HPDE6-E6E7 (cell line): Measurements from ENCODE around the gene B4GALNT2.
"Not testable (repeated sequence)": the region's sequence is repeated elsewhere in the genome, so short reads cannot be mapped to it uniquely, and the experiment has no call there.

Experiments used
- DNase-seq: peaks from one replicate; pipeline ENCODE4 v3.0.0; 2011; ENCODE audit warnings: missing footprints; ENCODE audit errors: extremely low spot score

B4GALNT2 gene

DNA sequence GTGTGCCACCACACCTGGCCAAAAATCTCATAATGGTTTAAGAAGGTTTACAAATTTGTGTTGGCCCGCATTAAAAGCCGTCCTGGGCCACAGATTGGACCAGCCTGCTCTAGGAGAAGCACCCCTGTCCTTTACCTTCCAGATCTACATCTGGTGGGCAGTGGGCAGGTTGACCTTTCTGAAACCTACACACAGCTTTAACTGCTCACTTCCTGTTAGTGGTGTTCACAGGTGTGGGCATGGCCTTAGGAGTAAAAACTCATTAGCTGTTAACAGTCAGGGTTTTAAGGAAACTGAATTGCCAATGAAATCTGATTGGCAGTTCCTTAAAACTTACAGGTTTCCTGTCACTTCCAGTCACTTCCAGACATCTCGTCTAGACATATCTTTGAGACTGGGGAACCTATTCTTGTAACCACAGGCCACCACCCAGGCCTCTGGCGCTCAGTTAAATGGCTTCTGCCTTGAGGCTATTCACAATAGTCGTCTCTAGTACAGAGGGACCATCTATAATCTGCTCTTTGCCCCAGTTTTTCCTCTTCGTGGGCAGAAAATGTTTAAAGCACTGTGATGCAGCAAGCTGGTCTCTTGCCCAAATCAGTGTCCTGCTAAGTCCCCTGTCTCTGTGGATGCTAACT is 48.5 kb downstream of the B4GALNT2 start:
- no peak for DNase-seq

DNA sequence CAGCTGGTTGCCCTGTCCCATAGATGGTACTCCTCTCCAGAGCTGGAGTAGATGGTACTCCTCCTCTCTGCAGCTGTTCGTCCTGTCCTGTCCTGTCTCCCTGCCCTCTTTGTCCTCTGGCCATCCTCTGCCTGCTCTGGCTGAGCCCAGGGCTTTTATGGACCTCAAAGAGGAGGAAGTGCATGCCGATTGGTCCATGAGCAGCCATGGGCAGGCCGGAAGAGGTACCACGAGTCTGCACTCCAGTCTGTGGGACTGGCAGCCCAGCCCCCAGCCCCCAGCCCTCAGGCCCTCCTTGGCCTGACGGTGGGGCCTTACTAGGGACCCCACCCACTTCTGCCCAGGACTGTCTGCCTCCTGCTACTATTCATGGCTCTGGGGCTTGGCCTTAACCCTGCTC is 50.8 kb downstream of the B4GALNT2 start:
- no peak for DNase-seq

DNA sequence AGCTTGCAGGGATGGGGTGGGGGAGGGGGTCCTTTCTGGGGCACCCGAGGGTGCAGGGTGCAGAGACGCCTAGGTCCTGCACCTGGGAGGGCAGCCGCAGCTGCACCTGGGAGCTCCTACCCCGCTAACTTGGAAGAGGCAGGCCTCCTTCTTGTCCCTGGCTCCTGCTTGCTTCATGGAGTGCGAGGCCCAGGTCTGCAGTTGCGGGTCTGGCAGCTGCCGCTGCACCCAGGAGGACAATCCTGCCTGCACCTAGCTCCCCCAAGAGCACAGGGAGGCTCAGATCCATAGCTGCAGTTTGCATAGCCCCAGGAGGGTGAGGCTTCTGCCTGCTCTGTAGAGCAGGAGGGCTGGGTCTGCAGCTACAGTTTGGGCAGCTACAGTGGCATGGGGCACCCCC is 51.2 kb downstream of the B4GALNT2 start:
- no peak for DNase-seq

DNA sequence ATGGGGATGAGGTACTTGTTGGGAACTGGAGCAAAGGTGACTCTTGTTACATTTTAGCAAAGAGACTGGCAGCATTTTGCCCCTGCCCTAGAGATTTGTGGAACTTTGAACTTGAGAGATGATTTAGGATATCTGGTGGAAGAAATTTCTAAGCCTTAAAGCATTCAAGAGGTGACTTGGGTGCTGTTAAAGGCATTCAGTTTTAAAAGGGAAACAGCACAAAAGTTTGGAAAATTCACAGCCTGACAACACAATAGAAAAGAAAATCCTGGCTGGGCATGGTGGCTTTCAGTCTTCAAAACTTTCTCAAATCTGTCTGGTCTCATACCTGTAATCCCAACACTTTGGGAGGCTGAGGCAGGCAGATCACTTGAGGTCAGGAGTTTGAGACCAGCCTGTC is 52.0 kb downstream of the B4GALNT2 start:
- not testable (repeated sequence) for DNase-seq

DNA sequence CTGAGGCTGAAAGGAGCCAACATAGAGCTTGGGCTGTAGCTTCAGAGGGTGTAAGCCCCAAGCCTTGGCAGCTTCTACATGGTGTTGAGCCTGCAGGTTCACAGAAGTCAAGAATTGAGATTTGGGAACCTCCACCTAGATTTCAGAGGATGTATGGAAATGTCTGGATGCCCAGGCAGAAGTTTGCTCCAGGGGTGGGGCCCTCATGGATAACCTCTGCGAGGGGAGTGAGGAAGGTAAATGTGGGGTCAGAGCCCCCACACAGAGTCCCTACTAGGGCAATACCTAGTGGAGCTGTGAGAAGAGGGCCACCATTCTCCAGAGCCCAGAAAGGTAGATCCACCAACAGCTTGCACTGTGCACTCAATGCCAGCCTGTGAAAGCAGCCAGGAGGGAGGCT is 52.8 kb downstream of the B4GALNT2 start:
- DNase-seq = not testable (repeated sequence)

DNA sequence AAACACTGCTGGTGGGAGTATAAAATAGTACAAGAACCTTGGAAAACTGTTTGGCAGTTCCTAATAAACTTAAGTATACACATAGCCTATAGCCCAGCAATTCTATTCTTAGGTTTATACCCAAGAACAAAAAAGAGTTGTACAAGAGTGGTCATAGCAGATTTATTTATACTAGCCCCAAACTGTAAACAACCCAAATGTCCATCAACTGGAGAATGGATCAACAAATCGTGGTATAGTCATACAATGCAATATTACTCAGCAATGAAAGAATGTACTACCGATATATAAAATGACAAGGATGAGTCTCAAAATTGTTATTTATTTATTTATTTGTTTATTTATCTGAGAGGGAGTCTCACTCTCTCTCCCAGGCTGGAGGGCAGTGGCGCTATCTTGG is 54.7 kb downstream of the B4GALNT2 start:
- DNase-seq = no peak

DNA sequence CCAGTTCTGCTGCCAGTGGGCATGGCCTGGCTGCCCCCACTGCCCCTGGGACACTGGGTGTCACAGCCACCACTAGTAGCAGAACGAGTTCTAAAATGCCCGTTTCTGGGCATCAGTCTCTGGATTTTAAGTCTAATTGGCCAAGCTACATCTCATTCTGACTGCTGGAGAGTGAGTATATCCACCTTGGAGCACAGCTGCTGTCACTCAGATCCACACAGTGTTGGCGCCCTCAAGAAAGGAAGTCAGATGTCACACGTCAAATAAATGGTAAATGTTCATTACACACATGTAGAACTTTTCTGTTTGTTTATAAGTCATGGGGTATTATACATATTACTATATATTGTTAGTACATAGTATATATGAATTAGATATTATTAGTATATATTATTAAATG is 58.4 kb downstream of the B4GALNT2 start:
- no peak for DNase-seq

DNA sequence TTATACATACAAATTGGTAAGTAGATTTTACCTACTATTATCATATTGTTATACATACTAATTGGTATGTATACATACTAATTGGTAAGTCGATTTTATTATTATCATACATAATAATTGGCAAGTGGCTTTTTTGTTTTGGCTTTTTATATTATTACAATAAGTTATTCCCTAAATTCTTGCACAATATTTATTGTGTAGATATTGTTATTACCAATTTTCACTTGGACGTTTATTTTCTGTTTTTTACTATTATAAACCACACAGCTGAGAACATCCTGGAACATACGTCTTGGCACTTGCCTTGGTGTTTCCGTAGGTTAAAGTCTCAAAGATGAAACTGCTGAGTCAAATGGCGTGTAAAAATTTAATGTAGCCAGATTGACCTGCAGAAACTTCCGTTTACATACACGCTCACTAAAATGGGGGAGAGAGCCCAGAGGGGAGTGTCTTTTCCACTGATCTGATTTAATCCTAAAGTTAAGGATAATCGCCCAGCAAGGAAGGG is 58.9 kb downstream of the B4GALNT2 start:
- DNase-seq = no peak

DNA sequence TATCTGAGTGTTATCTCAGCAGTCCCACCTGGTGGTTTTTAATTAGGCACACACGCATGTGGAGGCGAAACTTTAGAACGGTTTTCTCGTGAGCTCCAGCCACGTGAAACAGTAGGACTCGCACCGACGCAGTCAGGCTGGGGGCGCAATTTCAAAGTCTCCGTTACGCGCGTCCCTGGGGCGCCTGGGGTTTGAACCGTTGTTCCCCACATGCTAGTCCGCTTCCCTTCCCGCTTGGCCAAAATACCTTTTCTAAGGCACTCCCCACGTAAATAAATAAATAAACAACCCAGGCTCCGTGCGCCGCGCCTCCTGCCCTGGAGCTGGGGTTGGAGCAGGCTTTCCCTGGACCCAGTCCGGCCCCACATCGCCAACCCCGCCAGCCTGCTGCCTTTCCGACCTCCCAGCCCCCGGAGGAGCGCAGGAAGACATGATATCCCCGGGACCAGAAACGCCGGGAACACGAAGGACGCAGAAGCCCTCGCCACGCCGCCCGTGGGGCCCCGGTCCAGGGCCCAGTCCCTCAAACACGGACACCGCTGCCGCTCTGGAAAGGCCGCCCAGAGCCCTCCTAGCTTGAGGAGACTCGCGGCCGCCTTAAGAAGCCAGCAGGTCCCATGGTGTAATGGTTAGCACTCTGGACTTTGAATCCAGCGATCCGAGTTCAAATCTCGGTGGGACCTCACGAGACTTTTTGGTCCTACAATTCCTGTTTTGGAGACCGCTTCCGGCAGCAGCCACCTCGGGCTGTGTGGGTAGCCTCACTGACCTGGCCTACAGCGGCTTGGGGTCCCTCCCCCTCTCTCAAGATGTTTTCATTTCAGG is 59.6 kb downstream of the B4GALNT2 start:
- peak; percentile 64 for DNase-seq

DNA sequence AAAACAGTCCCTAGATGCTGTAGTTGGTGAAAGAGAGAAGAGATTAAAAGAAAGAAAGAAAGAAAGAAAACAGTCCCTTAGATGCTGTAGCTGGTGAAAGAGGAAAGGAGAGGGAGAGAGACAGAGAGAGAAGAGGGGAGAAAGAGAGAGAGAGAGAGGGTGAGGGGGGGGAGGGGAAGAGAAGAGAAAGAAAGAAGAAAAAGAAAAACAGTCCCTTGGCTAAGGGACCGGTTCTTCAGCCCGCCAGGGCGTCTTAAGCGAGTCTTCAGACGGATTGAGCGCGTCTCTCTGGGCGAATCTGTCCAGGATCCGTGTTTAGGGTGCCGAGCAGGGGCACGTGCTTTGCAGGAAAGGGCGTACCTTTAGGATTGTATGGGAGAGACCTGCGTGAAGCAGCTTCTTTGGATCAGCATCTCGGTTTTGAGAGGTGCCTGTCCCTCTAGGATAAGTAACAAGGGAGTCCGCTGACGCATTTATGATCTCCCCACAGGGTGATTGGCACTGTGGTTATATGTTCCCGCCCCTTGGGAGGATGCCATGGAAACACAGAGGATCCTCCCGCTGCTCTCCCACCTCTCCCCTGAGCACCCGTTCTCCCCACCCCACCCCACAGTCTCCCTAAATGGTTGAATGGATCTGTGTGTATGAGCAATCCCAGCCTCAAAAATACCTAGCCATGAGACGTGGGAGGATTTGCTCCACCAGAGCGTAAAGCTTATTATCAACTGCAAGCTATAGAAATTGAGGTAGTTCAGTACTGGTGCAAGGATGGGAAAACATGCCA is 61.1 kb downstream of the B4GALNT2 start:
- DNase-seq = no peak

DNA sequence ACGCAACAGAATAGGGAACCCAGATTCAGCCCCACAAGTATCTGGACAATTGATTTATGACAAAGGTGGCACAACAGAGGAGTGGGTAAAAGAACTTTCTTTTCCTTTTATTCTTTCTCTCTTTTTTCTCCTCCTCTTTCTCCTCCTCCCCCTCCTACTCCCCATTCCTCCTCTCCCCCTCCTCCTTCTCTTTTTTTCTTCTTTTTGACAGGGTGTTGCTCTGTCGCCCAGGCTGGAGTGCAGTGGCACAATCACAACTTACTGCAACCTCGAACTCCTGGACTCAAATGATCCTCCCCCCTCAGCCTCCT is 61.7 kb downstream of the B4GALNT2 start:
- no peak for DNase-seq

DNA sequence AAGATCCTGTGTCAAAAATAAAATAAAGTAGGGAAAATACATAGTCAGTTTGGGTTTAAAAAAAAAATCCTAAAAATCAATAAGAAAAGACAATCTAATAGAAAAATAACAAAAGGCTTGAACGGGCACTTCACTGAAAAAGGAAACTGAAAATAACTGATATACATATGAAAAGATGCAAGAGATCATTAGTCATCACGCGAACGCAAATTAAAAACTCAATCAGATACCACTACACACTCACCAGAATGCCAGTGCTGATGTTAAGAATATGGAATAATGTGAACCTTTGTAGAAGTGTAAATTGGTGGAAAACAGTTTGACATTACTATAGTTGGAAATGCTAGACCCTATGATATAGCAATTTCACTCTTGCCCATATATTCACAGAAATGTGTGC is 63.2 kb downstream of the B4GALNT2 start:
- DNase-seq = no peak

DNA sequence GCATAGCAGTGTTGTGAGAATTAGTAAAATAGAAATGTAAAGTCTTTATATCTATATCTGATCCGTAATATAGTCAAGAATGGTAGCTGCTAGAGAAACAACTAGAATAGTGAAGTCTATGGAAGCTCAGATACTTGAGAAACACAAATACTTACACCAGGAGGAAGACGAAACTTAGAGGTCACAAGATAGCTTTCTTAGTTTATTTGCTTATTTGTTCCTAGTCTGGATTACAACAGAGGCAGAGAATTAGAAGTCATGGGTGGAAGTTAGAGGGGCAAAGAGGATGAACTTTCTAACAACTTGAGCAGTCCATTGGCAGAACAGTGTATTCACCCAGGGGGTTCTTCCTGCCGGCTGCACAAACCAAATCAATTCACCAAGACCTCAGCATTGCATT is 64.0 kb downstream of the B4GALNT2 start:
- DNase-seq = no peak

DNA sequence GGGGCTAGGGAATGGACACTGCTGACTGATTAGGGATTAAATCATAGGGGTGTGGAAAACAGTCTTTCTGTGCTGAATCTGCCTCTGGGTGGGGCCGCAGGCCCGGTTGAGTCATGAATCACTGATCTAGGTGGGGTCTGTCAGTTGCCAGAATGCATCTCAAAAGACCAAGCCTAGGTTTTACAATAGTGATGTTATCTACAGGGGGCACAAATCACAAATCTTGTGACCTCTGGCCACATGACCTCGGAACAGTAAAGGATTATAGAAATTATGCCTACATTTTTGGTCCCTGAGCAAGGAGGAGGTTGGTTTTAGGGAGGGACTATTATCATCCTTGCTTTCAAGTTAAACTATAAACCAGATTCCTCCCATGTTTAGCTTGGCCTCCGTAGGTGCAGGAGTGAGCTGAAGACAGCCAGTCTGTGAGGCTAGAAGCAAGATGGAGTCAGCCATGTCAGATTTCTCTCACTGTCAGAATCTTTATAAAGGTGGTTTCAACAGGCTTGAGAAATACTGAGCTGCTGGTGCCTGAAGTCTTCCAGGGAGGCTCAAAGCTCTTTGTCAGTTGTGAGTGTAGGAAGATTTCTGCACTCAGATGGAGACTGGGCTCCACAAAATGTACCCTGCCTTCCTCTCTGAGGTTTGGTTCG is 64.9 kb downstream of the B4GALNT2 start:
- DNase-seq = no peak

DNA sequence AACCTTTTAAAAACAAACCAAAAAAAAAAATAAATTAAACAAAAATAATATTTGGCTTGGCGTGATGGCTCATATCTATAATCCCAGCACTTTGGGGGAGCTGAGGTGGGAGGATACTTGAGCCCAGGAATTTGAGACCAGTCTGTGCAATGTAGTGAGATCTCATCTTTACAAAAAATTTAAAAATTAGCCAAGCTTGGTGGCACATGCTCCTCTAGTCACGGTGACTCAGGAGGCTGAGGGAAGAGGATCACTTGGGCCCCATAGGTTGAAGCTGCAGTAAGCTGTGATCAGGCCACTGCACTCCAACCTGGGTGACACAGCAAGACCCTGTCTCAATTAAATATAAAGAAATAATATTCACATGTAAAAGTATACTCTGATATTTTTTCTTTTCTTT is 65.6 kb downstream of the B4GALNT2 start:
- no peak for DNase-seq

DNA sequence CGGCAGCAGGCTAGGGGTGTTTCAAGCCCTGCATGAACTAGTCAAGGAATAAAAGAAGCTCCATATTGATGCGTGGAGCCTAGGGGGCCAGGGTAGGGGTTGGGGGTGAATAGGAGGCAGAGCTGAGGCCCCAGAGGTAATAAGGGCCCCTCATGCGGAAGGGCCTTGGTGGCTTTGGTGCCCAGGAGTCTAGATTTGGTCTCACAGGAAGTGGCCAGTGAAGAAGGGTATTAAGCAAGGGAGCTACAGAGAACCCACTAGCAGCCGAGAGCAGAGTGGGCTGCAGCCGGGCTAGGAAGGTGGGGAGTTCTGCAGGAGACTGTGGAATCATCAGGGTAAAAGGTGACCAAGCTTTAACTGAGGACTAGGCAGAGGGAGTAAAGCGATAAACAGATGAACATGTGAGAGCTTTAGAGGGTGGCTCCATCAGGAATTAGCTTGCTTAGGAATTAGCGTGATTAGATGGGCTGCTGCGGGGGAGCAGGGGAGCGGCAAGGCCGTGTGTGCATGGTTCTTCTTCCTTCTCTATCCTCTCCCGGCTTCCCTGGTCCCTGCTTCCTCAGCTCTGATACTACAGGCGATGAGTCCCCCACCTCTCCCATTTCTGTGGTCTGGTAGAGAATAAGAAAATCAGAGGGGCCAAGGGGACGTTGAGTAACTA is 68.0 kb downstream of the B4GALNT2 start:
- DNase-seq = no peak

DNA sequence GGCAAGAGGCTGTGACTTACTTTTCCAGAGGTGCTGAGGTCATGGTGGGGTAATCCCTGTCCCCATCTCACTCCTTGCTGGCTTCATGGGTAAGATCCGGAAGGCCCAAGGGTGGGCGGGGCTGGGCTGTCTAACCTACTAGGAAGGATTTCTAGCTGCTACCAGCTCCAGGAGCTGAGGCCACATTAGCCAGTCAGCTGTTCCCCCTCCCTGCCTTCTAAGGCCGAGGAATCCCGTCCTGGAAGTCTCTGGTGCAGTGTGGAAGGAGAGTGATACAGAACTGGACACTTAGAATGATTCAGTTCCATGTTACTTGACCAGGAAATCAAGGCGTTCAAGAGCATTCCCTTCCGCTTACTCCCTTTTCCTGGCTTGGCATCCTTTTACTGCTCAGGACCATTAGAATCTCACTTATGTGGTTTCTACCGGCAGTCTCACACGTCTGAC is 68.9 kb downstream of the B4GALNT2 start:
- no peak for DNase-seq

DNA sequence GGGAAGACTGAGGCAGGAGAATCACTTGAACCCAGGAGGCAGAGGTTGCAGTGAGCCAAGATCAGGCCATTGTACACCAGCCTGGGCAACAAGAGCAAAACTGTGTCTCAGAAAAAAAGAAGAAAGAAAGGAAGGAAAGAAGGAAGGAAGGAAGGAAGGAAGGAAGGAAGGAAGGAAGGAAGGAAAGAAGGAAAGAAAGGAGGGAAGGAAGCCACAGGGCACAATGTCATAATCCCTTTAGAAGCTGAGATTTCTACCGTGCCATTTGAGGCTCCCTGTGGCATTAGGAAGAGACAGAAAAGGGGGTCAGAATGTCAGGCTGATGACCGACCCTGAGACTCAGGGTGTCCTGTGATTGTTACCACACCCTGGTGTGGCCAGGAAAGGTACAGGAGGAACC is 71.2 kb downstream of the B4GALNT2 start:
- DNase-seq = no peak

DNA sequence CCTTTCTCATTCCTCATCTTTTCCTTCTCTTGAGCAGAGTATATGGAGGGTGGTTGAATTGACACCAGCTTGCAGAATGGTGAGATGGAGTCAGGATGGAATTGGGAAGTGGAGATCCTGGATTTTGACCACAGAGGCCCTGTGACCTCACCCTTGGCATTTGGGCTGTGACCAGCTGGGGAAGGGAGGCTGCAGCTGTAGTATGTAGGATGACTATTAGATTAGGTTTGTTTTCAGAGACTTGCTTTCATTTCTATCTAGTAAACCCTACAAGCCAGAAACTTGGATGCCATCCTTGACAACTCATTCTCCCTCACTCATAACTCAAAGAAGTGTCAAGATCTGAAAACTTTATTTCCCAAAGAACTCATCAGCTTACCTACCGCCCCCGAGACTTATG is 71.9 kb downstream of the B4GALNT2 start:
- no peak for DNase-seq

DNA sequence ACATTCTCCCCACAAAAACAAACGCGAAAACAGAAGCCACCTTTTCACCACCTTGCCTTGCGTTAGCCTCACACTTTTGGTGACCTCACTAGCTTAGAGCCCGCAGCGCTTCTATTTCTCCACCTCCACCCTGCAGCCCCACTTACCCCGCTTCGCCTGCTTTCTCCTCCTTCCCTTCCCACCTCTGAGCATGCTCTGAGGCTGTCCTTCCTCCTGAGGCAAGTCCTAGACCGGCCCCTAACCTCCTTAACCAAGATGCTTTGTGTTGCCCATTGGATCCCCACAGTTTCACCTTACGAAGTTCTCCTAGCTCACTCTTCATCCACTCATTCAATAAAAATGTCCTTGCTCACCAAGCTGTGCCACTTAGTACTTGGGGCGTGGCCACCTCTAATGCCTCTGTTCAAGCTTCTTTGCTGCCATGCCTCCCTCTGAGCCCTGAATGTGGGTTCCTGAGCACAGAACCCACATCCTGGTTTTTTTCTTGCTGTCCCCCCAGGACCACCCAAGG is 76.5 kb downstream of the B4GALNT2 start:
- DNase-seq = no peak
